Measurements from ENCODE around the gene KIF1A. TPM values are rescaled to one million over a fixed set of nuclear protein-coding genes. Genes with fewer than 3 reads are reported as not detected.

KIF1A gene
- total RNA-seq, 1 experiment from 2014 or later = not detected

DNA sequence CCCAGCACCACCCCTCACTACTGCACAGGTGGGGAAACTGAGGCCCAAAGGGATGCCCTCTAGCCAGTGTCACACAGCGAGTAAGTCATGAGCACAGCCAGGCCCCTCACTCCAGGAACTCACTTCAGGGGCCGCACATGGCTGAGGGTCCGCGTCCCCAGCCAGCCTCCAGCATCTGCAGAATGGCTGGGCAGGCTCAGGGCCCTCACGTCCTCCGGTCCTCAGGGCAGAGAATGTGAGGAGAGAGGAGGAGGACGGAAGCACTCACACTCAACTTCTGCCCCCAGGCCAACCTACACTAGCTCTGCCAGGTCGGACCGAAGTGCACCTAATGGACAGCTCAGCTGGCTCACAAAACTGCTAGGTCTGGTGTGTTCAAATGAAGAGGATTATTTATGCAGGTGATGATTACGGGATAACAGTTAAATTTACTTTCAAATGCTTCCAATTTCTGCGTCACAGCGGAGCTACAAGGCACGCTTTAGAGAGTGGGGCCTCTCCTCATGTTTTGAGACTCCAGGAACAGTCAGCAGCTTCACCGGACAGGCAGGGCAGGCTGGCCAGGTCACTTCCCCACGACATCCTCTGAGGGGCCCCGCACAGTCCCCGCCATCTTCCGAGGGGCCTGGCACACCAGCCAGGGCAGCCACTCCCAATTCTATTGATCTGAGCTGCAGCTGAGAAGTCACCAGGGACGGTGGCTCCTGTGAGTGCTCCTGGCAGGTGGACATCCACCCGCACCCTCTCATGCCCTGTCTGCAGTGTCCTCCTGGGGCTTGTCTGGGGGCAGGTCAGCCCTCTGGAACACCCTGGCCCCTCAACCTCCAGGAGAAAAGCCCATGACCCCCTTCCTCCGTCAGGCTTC is 26.5 kb downstream of the KIF1A start:
- Histone ChIP-seq H3K9me3 (ENCODE audit: insufficient read depth, low read depth) (no peaks in the 10 kb centered on the region), H3K9me2 (ENCODE audit: insufficient read depth) (no peaks in the 10 kb centered on the region), H3K36me3 (ENCODE audit: low read depth) (no peaks in the 10 kb centered on the region), H4K20me1 (ENCODE audit: insufficient read depth) (no peaks in the 10 kb centered on the region), H3K79me2 (ENCODE audit: low read depth) (no peaks in the 10 kb centered on the region), H3F3A (ENCODE audit: insufficient read depth, low read depth) (no peaks in the 10 kb centered on the region), H3K27ac (no peak overlapping the region), H3K4me1 (replicated peaks; ENCODE audit: insufficient read depth) (no peaks in the 10 kb centered on the region), H2AFZ (no peak overlapping the region), H3K4me2 (no peak overlapping the region), H3K4me3 (no peak overlapping the region), H3K27me3 (ENCODE audit: insufficient read depth, low read depth) (peaks cover 97% of the 10 kb centered on the region)
- no peak for DNase-seq
- no peak for TF ChIP-seq EZH2 (IDR thresholded peaks at IDR 0.05; ENCODE audit: low read depth)
- TF ChIP-seq, protein P1, sequence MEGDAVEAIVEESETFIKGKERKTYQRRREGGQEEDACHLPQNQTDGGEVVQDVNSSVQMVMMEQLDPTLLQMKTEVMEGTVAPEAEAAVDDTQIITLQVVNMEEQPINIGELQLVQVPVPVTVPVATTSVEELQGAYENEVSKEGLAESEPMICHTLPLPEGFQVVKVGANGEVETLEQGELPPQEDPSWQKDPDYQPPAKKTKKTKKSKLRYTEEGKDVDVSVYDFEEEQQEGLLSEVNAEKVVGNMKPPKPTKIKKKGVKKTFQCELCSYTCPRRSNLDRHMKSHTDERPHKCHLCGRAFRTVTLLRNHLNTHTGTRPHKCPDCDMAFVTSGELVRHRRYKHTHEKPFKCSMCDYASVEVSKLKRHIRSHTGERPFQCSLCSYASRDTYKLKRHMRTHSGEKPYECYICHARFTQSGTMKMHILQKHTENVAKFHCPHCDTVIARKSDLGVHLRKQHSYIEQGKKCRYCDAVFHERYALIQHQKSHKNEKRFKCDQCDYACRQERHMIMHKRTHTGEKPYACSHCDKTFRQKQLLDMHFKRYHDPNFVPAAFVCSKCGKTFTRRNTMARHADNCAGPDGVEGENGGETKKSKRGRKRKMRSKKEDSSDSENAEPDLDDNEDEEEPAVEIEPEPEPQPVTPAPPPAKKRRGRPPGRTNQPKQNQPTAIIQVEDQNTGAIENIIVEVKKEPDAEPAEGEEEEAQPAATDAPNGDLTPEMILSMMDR (conservative IDR thresholded peaks at IDR 0.05) = no peak
- intact Hi-C loops (cut with micrococcal nuclease; ENCODE audit: unreplicated experiment) = no loop called here
- POLR2A ChIA-PET (ENCODE audit: unreplicated experiment) = interaction anchor here (0.7 kb wide), 1 partner anchor 310 kb away, joined by 4 read pairs; no protein-coding TSS in a partner anchor
- no TSS peak for BruUV-seq (replicated peaks)
- CTCF ChIA-PET = no interaction called here

GRCh38 chr2:240792629-240793312 is 27.2 kb downstream of the KIF1A start:
- no peaks in the 10 kb centered on the region for H4K20me1 ChIP-seq (ENCODE audit: insufficient read depth)
- peaks cover 97% of the 10 kb centered on the region for H3K27me3 ChIP-seq (ENCODE audit: insufficient read depth, low read depth)
- CTCF ChIA-PET = no interaction called here
- H3K9me3 ChIP-seq (ENCODE audit: insufficient read depth, low read depth) = no peaks in the 10 kb centered on the region
- H3K9me2 ChIP-seq (ENCODE audit: insufficient read depth) = no peaks in the 10 kb centered on the region
- BruUV-seq (replicated peaks) = no TSS peak
- DNase-seq = no peak
- POLR2A ChIA-PET (ENCODE audit: unreplicated experiment) = no interaction called here
- no peak overlapping the region for H3K4me2 ChIP-seq
- H2AFZ ChIP-seq = no peak overlapping the region
- no peak overlapping the region for H3K4me3 ChIP-seq
- intact Hi-C loops (cut with micrococcal nuclease; ENCODE audit: unreplicated experiment) = no loop called here
- H3K27ac ChIP-seq = no peak overlapping the region
- H3F3A ChIP-seq (ENCODE audit: insufficient read depth, low read depth) = no peaks in the 10 kb centered on the region
- H3K36me3 ChIP-seq (ENCODE audit: low read depth) = no peaks in the 10 kb centered on the region
- TF ChIP-seq EZH2 (IDR thresholded peaks at IDR 0.05; ENCODE audit: low read depth) = no peak
- TF ChIP-seq, protein P1 (conservative IDR thresholded peaks at IDR 0.05) = no peak
- no peaks in the 10 kb centered on the region for H3K79me2 ChIP-seq (ENCODE audit: low read depth)
- H3K4me1 ChIP-seq (replicated peaks; ENCODE audit: insufficient read depth) = no peaks in the 10 kb centered on the region

- Histone ChIP-seq H3K9me3 (ENCODE audit: insufficient read depth, low read depth) (no peaks in the 10 kb centered on the region), H3K27me3 (ENCODE audit: insufficient read depth, low read depth) (peaks cover 97% of the 10 kb centered on the region), H2AFZ (no peak overlapping the region), H3K79me2 (ENCODE audit: low read depth) (no peaks in the 10 kb centered on the region), H3F3A (ENCODE audit: insufficient read depth, low read depth) (no peaks in the 10 kb centered on the region), H4K20me1 (ENCODE audit: insufficient read depth) (no peaks in the 10 kb centered on the region), H3K4me2 (no peak overlapping the region), H3K27ac (no peak overlapping the region), H3K36me3 (ENCODE audit: low read depth) (no peaks in the 10 kb centered on the region), H3K9me2 (ENCODE audit: insufficient read depth) (no peaks in the 10 kb centered on the region), H3K4me3 (no peak overlapping the region), H3K4me1 (replicated peaks; ENCODE audit: insufficient read depth) (no peaks in the 10 kb centered on the region)
- POLR2A ChIA-PET (ENCODE audit: unreplicated experiment) = no interaction called here
- TF ChIP-seq, protein P1 (conservative IDR thresholded peaks at IDR 0.05) = no peak
- TF ChIP-seq EZH2 (IDR thresholded peaks at IDR 0.05; ENCODE audit: low read depth) = no peak
- CTCF ChIA-PET = no interaction called here
- intact Hi-C loops (cut with micrococcal nuclease; ENCODE audit: unreplicated experiment) = no loop called here
- DNase-seq = no peak
- no TSS peak for BruUV-seq (replicated peaks)
Observed at GRCh38 chr2:240791821-240792628, 28.0 kb downstream of the KIF1A start.
